GM21515 (cell line): Measurements from ENCODE around the gene AMACR.

Experiments
- ATAC-seq: cut with Tn5 transposase; IDR thresholded peaks from one replicate; pipeline ENCODE4 v1.9.1; 2021; ENCODE audit not compliant: unreplicated experiment

AMACR gene

GRCh38 chr5:34009610-34010009, 1.8 kb upstream of the AMACR start:
- ATAC-seq = no peak

DNA sequence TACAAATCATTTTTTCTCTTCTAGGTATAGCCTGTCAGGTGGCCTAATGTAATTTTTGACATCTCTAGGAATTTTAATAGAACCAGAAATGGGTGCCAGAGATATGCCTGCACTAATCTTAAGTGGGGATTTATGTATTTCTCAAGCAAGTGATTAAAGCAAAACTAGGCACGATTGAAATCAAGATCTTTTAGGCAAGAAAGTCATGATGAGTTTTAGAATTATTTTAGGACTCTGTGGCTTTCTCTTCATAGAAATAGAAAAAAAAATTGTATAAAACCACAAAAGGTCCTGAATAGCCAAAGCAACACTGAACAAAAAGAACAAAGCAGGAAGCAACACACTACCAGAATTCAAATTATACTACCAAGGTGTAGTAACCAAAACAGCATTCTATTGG, 952 bp upstream of the AMACR start:
- no peak for ATAC-seq

- ATAC-seq = no peak
These were observed 639 bp downstream of the AMACR start for GRCh38 chr5:34007201-34007620.

DNA sequence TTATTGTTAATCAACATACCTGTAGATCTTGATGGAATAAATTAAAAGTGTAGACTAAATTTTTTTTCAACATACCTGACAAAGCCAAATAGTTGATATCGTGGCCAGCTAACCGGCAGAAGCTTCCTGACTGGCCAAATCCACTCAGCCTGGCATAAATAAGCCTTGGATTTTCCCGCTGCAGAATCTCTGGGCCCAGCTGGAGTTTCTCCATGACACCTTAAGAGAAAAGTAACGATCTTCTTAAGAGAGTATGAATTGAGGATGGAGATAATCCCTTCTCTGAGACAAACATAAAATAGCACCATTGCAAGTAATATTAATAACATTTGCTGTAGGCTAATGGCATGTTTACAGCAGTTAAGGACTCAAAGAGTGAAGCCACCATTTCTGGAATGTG, 2.2 kb downstream of the AMACR start:
- no peak for ATAC-seq

- ATAC-seq = no peak
These were observed 2.6 kb downstream of the AMACR start for GRCh38 chr5:34005211-34005610.

GRCh38 chr5:34003941-34004340, 3.9 kb downstream of the AMACR start:
- ATAC-seq = no peak

DNA sequence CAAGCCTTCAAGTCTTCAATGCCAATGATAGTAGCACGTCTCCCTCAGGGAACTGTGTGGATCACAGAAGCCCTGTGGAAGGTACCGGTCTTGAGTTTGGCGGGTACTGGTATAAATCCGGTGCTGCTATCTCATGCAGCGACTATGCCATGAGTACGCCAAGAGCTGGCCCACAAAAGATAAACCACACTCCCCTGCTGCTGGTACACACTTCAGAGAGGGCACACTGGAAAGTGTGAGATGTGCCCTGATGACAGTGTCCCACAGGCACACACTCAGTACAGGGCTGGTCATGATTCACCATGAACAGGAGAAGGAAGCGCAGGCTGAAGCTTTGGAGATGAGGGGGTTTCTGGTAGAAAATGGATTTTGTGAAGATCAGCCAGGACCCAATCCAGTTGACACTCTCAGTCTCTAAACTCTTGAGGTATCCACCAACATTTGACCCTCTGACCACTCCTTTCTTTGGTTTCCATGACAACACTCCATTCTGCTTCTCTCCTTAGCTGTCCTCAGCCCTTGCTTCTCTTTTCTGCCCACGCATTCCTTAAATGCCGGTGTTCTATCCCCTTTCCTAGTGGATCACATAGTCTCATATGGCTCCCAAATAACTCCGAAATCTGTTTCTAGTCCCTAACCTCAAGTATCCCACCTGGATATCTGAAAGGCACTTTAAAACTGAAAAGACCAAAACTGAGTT, 5.1 kb downstream of the AMACR start:
- ATAC-seq = no peak

GRCh38 chr5:34001241-34001841, 6.5 kb downstream of the AMACR start:
- no peak for ATAC-seq

GRCh38 chr5:33999978-34000377, 7.9 kb downstream of the AMACR start:
- ATAC-seq = no peak

- peak; percentile 66 for ATAC-seq
These were observed 10.4 kb downstream of the AMACR start for GRCh38 chr5:33997331-33997983.

DNA sequence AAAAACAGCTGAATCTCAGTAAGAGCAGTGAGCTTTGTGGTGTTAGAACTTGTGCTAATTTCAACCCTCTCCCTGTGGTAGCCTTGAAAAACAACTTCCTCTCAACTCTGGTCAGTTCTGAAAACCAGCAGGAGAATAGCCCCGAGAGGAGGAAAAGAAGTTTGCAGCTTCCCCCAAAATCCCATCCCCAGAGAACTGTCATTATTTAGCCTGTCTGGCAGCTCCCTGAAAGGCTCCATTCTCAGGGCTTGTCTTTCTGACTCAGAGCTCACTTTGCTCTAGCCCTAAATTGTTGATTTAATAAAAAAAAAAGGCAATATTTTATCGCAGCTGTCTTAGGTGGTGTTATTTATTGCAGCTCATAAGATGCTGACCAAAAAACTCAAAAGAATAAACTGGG, 12.0 kb downstream of the AMACR start:
- no peak for ATAC-seq

DNA sequence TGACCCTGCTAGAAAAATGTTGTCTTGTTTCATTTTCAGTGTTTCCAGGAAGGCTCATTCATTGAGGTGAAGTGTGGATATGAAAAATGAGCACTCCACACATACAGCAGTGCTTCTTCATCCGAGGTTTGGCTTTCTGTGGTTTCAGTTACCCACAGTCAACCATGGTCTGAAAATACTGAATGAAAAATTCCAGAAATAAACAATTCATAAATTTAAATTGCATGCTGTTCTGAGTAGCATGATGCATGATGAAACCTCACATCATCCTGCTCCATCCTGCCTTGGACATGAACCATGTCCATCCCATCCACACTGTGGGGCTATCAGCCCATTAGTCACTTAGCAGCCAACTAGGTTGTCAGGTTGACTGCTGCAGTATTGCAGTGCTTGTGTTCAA, 13.0 kb downstream of the AMACR start:
- no peak for ATAC-seq

DNA sequence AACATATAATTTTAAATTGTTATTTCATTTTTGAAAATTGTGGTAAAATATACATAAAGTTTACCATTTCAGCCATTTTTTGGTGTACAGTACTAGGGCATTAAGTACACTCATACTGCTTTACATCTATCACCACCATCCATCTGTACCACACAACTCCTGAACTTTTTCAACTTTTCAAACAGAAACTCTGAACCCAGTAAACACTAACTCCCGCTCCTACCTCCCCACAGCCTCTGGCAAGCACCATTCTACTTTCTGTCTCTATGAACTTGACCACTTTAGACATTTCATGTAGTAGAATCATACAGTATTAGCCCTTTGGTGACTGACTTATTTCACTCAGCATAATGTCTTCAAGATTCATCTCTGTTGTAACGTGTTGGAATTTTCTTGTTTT, 15.0 kb downstream of the AMACR start:
- no peak for ATAC-seq

- no peak for ATAC-seq
These were observed 22.4 kb downstream of the AMACR start for GRCh38 chr5:33985447-33985846.

DNA sequence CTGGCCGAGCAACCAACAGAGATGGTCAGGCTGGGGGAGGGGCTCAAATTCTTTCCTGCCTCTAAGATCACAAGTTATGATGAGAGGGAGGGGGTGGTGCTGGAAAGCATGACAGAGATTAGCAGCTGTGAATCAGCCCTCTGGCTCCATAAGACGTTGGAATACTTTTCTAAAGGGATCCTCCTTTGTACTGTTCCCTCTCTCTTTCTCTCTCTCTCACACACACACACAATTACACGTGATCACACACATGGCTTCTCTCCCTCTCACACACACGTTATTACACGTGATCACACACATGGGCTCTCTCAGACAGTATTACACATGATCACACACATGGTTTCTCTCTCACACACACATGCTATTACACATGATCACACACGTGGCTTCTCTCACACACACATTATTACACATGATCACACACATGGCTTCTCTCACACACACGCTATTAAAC, 23.2 kb downstream of the AMACR start, which contains the start of gene SLC45A2:
Gene SLC45A2 (minus strand): TSS at position 23 of the 454 bp plus-strand sequence. CDS start 110 bp downstream, outside the sequence.
- ATAC-seq = no peak

- no peak for ATAC-seq
These were observed 23.7 kb downstream of the AMACR start for GRCh38 chr5:33984178-33984577.

DNA sequence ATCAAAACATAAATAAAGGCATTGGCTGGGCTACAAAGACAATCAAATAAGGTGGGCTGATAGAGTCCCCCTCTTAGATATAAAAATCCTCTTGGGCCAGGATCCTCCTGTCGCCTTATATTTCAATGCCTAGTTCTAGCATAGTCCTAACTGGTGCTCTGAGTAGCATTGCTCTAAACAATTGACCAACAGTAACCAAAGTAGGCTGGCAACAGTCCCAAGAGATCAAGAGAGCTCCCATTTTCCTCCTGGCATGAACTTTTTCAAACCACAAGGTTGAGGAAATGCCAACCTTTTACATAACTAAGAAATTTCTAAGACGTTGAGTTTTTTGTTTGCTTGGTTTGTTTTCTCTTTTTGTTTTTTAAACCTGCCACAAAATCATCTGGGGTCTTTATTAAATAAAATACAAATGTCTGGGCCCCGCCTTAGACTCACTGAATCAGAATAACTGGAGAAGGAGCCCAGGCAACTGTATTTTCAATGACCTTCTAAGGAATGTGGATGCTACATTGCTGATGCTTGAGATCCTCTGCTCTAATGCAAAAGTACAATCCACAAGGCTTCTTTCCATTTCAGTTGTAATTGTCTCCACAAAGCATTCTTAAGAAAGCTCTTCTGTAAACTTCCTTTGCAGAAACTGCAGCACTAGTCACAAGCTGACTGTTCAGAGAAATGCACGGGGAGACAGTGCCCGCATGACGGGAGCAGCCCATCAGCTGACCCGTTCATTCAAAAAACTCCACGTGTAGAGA, 26.3 kb downstream of the AMACR start:
- no peak for ATAC-seq

DNA sequence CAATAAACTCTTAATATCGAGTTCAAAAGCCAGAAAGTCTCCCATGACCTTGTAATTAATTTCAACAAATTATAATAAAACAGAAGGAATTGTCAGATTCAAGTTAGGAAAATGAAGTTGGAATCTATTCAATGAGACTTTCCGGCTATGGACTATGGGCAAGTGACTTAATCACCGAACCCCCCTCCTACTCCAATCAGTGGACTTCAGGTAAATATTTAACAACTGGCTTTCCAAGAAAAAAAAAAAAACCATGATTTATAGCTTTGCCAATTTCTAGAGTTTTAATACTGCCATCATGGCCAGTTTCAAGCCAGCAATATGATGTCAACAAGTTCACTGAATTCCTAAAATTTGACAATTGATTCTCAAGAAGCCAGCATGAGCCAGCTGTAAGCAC, 27.8 kb downstream of the AMACR start:
- ATAC-seq = no peak

- no peak for ATAC-seq
These were observed 29.5 kb downstream of the AMACR start for GRCh38 chr5:33978306-33978705.

DNA sequence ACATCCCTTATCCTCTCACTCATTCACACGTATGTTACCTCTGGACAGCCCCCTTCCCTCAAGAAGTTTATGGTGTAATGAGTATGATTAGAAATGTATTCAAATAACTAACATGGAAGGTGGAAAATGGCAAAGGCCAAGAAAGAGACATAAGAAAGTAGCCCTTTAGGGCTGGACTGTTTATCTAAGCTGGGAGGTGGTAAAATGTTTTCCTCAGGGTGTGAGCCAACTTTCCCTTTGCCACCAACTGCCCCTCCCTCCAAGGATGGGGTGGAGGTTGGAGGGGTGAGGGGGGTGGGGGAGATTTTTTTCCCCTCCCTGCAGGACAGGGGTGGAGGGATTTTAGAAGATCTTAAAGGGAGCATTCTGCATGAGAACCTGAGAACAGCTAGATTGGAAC, 31.5 kb downstream of the AMACR start:
- ATAC-seq = no peak

DNA sequence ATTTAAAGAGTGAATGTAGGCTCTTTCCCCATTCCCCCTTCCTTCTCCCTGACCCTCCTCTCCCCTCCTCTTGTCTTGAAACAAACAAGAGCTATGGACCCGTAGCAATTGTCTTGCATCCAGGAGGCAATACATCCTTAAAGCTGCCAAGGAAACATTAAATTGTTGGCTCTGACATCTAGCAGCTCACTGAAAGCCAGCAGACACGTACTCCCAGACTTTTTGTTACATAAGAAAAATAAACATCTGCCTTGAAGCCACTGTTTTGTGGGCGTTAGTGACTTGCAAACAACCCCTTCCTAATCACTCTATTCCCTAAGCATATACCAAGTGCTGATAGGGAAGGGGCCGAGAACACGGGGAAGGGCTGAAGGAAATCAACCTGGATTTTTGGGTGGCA, 32.0 kb downstream of the AMACR start:
- ATAC-seq = no peak
